Measurements from ENCODE around the gene ACOT12.

ACOT12 gene

GRCh38 chr5:81316571-81316970, 77.4 kb downstream of the ACOT12 start:
- Histone ChIP-seq H3K4me1 (ENCODE audit: control insufficient read depth in 1 of 2, insufficient read depth in 2 of 2, low read length in 2 of 2) (no peaks in the 10 kb centered on the region), H3K4me3 (ENCODE audit: low read depth in 1 of 2, low read length in 2 of 2) (no peak overlapping the region), H3K27me3 (ENCODE audit: control insufficient read depth in 1 of 2, insufficient read depth in 2 of 2, low read length in 2 of 2) (no peaks in the 10 kb centered on the region), H3K36me3 (ENCODE audit: control insufficient read depth in 1 of 2, insufficient read depth in 2 of 2, low read length in 2 of 2) (peaks cover 8 to 20% of the 10 kb centered on the region in 2 donors), H3K9me3 (ENCODE audit: control insufficient read depth in 1 of 2, low read length in 2 of 2) (no peaks in the 10 kb centered on the region), H3K9ac (ENCODE audit: low read depth in 1 of 2, low read length in 2 of 2) (no peak overlapping the region), H3K27ac (ENCODE audit: low read depth, low read length) (no peak overlapping the region)

- no peak overlapping the region for H3K27ac ChIP-seq (ENCODE audit: low read depth, low read length)
These were observed 78.1 kb downstream of the ACOT12 start for GRCh38 chr5:81315830-81316229.

GRCh38 chr5:81315336-81315735, 78.6 kb downstream of the ACOT12 start:
- Histone ChIP-seq H3K9ac (ENCODE audit: low read depth in 1 of 2, low read length in 2 of 2) (no peak overlapping the region), H3K27me3 (ENCODE audit: control insufficient read depth in 1 of 2, insufficient read depth in 2 of 2, low read length in 2 of 2) (no peaks in the 10 kb centered on the region), H3K4me1 (ENCODE audit: control insufficient read depth in 1 of 2, insufficient read depth in 2 of 2, low read length in 2 of 2) (no peaks in the 10 kb centered on the region), H3K27ac (ENCODE audit: low read depth, low read length) (no peak overlapping the region), H3K36me3 (ENCODE audit: control insufficient read depth in 1 of 2, insufficient read depth in 2 of 2, low read length in 2 of 2) (peaks cover 8 to 30% of the 10 kb centered on the region in 2 donors), H3K4me3 (ENCODE audit: low read depth in 1 of 2, low read length in 2 of 2) (no peak overlapping the region), H3K9me3 (ENCODE audit: control insufficient read depth in 1 of 2, low read length in 2 of 2) (no peaks in the 10 kb centered on the region)

More at GRCh38 chr5:81315830-81316229, 78.1 kb downstream of the ACOT12 start:
- Histone ChIP-seq H3K36me3 (ENCODE audit: control insufficient read depth in 1 of 2, insufficient read depth in 2 of 2, low read length in 2 of 2) (peaks cover 8 to 26% of the 10 kb centered on the region in 2 donors), H3K9me3 (ENCODE audit: control insufficient read depth in 1 of 2, low read length in 2 of 2) (no peaks in the 10 kb centered on the region), H3K9ac (ENCODE audit: low read depth in 1 of 2, low read length in 2 of 2) (no peak overlapping the region), H3K4me3 (ENCODE audit: low read depth in 1 of 2, low read length in 2 of 2) (no peak overlapping the region), H3K27me3 (ENCODE audit: control insufficient read depth in 1 of 2, insufficient read depth in 2 of 2, low read length in 2 of 2) (no peaks in the 10 kb centered on the region), H3K4me1 (ENCODE audit: control insufficient read depth in 1 of 2, insufficient read depth in 2 of 2, low read length in 2 of 2) (no peaks in the 10 kb centered on the region)

GRCh38 chr5:81314581-81314980, 79.4 kb downstream of the ACOT12 start:
- Histone ChIP-seq H3K9me3 (ENCODE audit: control insufficient read depth in 1 of 2, low read length in 2 of 2) (no peaks in the 10 kb centered on the region), H3K36me3 (ENCODE audit: control insufficient read depth in 1 of 2, insufficient read depth in 2 of 2, low read length in 2 of 2) (peaks cover 8 to 30% of the 10 kb centered on the region in 2 donors), H3K4me3 (ENCODE audit: low read depth in 1 of 2, low read length in 2 of 2) (no peak overlapping the region), H3K9ac (ENCODE audit: low read depth in 1 of 2, low read length in 2 of 2) (no peak overlapping the region), H3K4me1 (ENCODE audit: control insufficient read depth in 1 of 2, insufficient read depth in 2 of 2, low read length in 2 of 2) (no peaks in the 10 kb centered on the region), H3K27me3 (ENCODE audit: control insufficient read depth in 1 of 2, insufficient read depth in 2 of 2, low read length in 2 of 2) (no peaks in the 10 kb centered on the region), H3K27ac (ENCODE audit: low read depth, low read length) (no peak overlapping the region)

- Histone ChIP-seq H3K36me3 (ENCODE audit: control insufficient read depth in 1 of 2, insufficient read depth in 2 of 2, low read length in 2 of 2) (peaks cover 11 to 36% of the 10 kb centered on the region in 2 donors), H3K9ac (ENCODE audit: low read depth in 1 of 2, low read length in 2 of 2) (no peak overlapping the region), H3K4me3 (ENCODE audit: low read depth in 1 of 2, low read length in 2 of 2) (no peak overlapping the region), H3K27ac (ENCODE audit: low read depth, low read length) (no peak overlapping the region), H3K4me1 (ENCODE audit: control insufficient read depth in 1 of 2, insufficient read depth in 2 of 2, low read length in 2 of 2) (no peaks in the 10 kb centered on the region), H3K27me3 (ENCODE audit: control insufficient read depth in 1 of 2, insufficient read depth in 2 of 2, low read length in 2 of 2) (no peaks in the 10 kb centered on the region), H3K9me3 (ENCODE audit: control insufficient read depth in 1 of 2, low read length in 2 of 2) (no peaks in the 10 kb centered on the region)
These were observed 80.2 kb downstream of the ACOT12 start for GRCh38 chr5:81313686-81314085.

- Histone ChIP-seq H3K27me3 (ENCODE audit: control insufficient read depth in 1 of 2, insufficient read depth in 2 of 2, low read length in 2 of 2) (no peaks in the 10 kb centered on the region), H3K4me1 (ENCODE audit: control insufficient read depth in 1 of 2, insufficient read depth in 2 of 2, low read length in 2 of 2) (no peaks in the 10 kb centered on the region), H3K4me3 (ENCODE audit: low read depth in 1 of 2, low read length in 2 of 2) (no peak overlapping the region), H3K9me3 (ENCODE audit: control insufficient read depth in 1 of 2, low read length in 2 of 2) (no peaks in the 10 kb centered on the region), H3K36me3 (ENCODE audit: control insufficient read depth in 1 of 2, insufficient read depth in 2 of 2, low read length in 2 of 2) (peaks cover 11 to 36% of the 10 kb centered on the region in 2 donors), H3K9ac (ENCODE audit: low read depth in 1 of 2, low read length in 2 of 2) (no peak overlapping the region), H3K27ac (ENCODE audit: low read depth, low read length) (no peak overlapping the region)
These were observed 80.7 kb downstream of the ACOT12 start for GRCh38 chr5:81313278-81313677.

GRCh38 chr5:81310402-81311063, 83.4 kb downstream of the ACOT12 start:
- Histone ChIP-seq H3K9ac (ENCODE audit: low read depth in 1 of 2, low read length in 2 of 2) (no peak overlapping the region), H3K4me1 (ENCODE audit: control insufficient read depth in 1 of 2, insufficient read depth in 2 of 2, low read length in 2 of 2) (no peaks in the 10 kb centered on the region), H3K9me3 (ENCODE audit: control insufficient read depth in 1 of 2, low read length in 2 of 2) (no peaks in the 10 kb centered on the region), H3K27ac (ENCODE audit: low read depth, low read length) (no peak overlapping the region), H3K4me3 (ENCODE audit: low read depth in 1 of 2, low read length in 2 of 2) (no peak overlapping the region), H3K27me3 (ENCODE audit: control insufficient read depth in 1 of 2, insufficient read depth in 2 of 2, low read length in 2 of 2) (no peaks in the 10 kb centered on the region), H3K36me3 (ENCODE audit: control insufficient read depth in 1 of 2, insufficient read depth in 2 of 2, low read length in 2 of 2) (peaks cover 11 to 39% of the 10 kb centered on the region in 2 donors)

GRCh38 chr5:81308836-81309235, 85.1 kb downstream of the ACOT12 start:
- Histone ChIP-seq H3K9me3 (ENCODE audit: control insufficient read depth in 1 of 2, low read length in 2 of 2) (no peaks in the 10 kb centered on the region), H3K27ac (ENCODE audit: low read depth, low read length) (no peak overlapping the region), H3K27me3 (ENCODE audit: control insufficient read depth in 1 of 2, insufficient read depth in 2 of 2, low read length in 2 of 2) (no peaks in the 10 kb centered on the region), H3K4me3 (ENCODE audit: low read depth in 1 of 2, low read length in 2 of 2) (no peak overlapping the region), H3K9ac (ENCODE audit: low read depth in 1 of 2, low read length in 2 of 2) (no peak overlapping the region), H3K36me3 (ENCODE audit: control insufficient read depth in 1 of 2, insufficient read depth in 2 of 2, low read length in 2 of 2) (peaks cover 11 to 42% of the 10 kb centered on the region in 2 donors), H3K4me1 (ENCODE audit: control insufficient read depth in 1 of 2, insufficient read depth in 2 of 2, low read length in 2 of 2) (no peaks in the 10 kb centered on the region)

GRCh38 chr5:81305785-81306184, 88.1 kb downstream of the ACOT12 start:
- peaks cover 4 to 18% of the 10 kb centered on the region in 2 donors for H3K36me3 ChIP-seq (ENCODE audit: control insufficient read depth in 1 of 2, insufficient read depth in 2 of 2, low read length in 2 of 2)
- no peak overlapping the region for H3K9ac ChIP-seq (ENCODE audit: low read depth in 1 of 2, low read length in 2 of 2)
- no peak overlapping the region for H3K4me3 ChIP-seq (ENCODE audit: low read depth in 1 of 2, low read length in 2 of 2)
- no peak overlapping the region for H3K27ac ChIP-seq (ENCODE audit: low read depth, low read length)
- H3K9me3 ChIP-seq (ENCODE audit: control insufficient read depth in 1 of 2, low read length in 2 of 2): no peaks in the 10 kb centered on the region
- peaks cover 4 to 8% of the 10 kb centered on the region in 2 donors for H3K4me1 ChIP-seq (ENCODE audit: control insufficient read depth in 1 of 2, insufficient read depth in 2 of 2, low read length in 2 of 2)
- H3K27me3 ChIP-seq (ENCODE audit: control insufficient read depth in 1 of 2, insufficient read depth in 2 of 2, low read length in 2 of 2): no peaks in the 10 kb centered on the region

GRCh38 chr5:81303563-81303962, 90.4 kb downstream of the ACOT12 start:
- Histone ChIP-seq H3K27me3 (ENCODE audit: control insufficient read depth in 1 of 2, insufficient read depth in 2 of 2, low read length in 2 of 2) (no peaks in the 10 kb centered on the region), H3K36me3 (ENCODE audit: control insufficient read depth in 1 of 2, insufficient read depth in 2 of 2, low read length in 2 of 2) (peaks cover 0 to 9% of the 10 kb centered on the region in 2 donors), H3K4me1 (ENCODE audit: control insufficient read depth in 1 of 2, insufficient read depth in 2 of 2, low read length in 2 of 2) (peaks cover 13 to 16% of the 10 kb centered on the region in 2 donors)

More at GRCh38 chr5:81303563-81303962, 90.4 kb downstream of the ACOT12 start:
- no peak overlapping the region for H3K27ac ChIP-seq (ENCODE audit: low read depth, low read length)
- H3K4me3 ChIP-seq (ENCODE audit: low read depth in 1 of 2, low read length in 2 of 2): no peak overlapping the region
- no peak overlapping the region for H3K9ac ChIP-seq (ENCODE audit: low read depth in 1 of 2, low read length in 2 of 2)
- H3K9me3 ChIP-seq (ENCODE audit: control insufficient read depth in 1 of 2, low read length in 2 of 2): no peaks in the 10 kb centered on the region

All from duodenal mucosa (tissue), 2 donors.